HepG2 (cell line): Measurements from ENCODE around the gene TH. TPM values are rescaled to one million over a fixed set of nuclear protein-coding genes. Genes with fewer than 3 reads are reported as not detected.
A peak's percentile ranks its signal among the peaks of the same experiment; 100 is the strongest.

Source experiments
- CAMTA2 ChIP-seq: sonication (generic); formaldehyde crosslinking; IDR thresholded peaks from 2 replicates; pipeline ENCODE4 v1.4.0; 2020; ENCODE audit warnings: mild to moderate bottlenecking, missing genetic modification reagents, borderline replicate concordance
- GATA4 ChIP-seq: sonication (generic); IDR thresholded peaks from 2 replicates; pipeline ENCODE4 v1.6.1; 2016; ENCODE audit warnings: antibody characterized with exemption, low read depth, borderline replicate concordance
- HNRNPH1 ChIP-seq: fragments of 200-400 bp; formaldehyde crosslinking; optimal IDR thresholded peaks from 2 replicates; pipeline ENCODE3; 2017; ENCODE audit warnings: mild to moderate bottlenecking, low read depth, low read length
- KIAA2018 ChIP-seq: sonication (generic); formaldehyde crosslinking; IDR thresholded peaks from 2 replicates; pipeline ENCODE4 v1.5.0; 2020; ENCODE audit warnings: mild to moderate bottlenecking, missing genetic modification reagents, borderline replicate concordance
- MLLT10 ChIP-seq: sonication (generic); formaldehyde crosslinking; IDR thresholded peaks from 2 replicates; pipeline ENCODE4 v1.4.0; 2020; ENCODE audit warnings: missing genetic modification reagents
- ONECUT2 ChIP-seq: sonication (generic); formaldehyde crosslinking; IDR thresholded peaks from 2 replicates; pipeline ENCODE4 v1.4.0; 2020; ENCODE audit warnings: missing genetic modification reagents
- PRDM4 ChIP-seq: sonication (generic); formaldehyde crosslinking; IDR thresholded peaks from 2 replicates; pipeline ENCODE4 v1.9.0; 2021; ENCODE audit warnings: missing genetic modification reagents, borderline replicate concordance
- PTBP1 ChIP-seq: fragments of 200-400 bp; formaldehyde crosslinking; IDR thresholded peaks from 2 replicates; pipeline ENCODE4 v1.6.1; 2018; ENCODE audit warnings: low read length, low read depth; ENCODE audit not compliant: poor library complexity, severe bottlenecking
- RXRA ChIP-seq: sonication (generic); formaldehyde crosslinking; IDR thresholded peaks from 2 replicates; pipeline ENCODE4 v1.5.1; 2020; ENCODE audit warnings: missing genetic modification reagents
- SP140L ChIP-seq: sonication (generic); formaldehyde crosslinking; IDR thresholded peaks from 2 replicates; pipeline ENCODE4 v1.4.0; 2020; ENCODE audit warnings: missing genetic modification reagents, borderline replicate concordance
- STAT5B ChIP-seq: sonication (generic); formaldehyde crosslinking; IDR thresholded peaks from 2 replicates; pipeline ENCODE4 v1.4.0; 2020; ENCODE audit warnings: missing genetic modification reagents
- TAF1 ChIP-seq: sonication (generic); formaldehyde crosslinking; IDR thresholded peaks from 2 replicates; pipeline ENCODE4 v1.4.0; 2020; ENCODE audit warnings: missing genetic modification reagents
- YEATS2 ChIP-seq: sonication (generic); formaldehyde crosslinking; IDR thresholded peaks from 2 replicates; pipeline ENCODE4 v1.4.0; 2020; ENCODE audit warnings: missing genetic modification reagents, borderline replicate concordance
- ZFP36L2 ChIP-seq: sonication (generic); formaldehyde crosslinking; IDR thresholded peaks from 2 replicates; pipeline ENCODE4 v1.4.0; 2020; ENCODE audit warnings: missing genetic modification reagents
- ZNF256 ChIP-seq: sonication (generic); formaldehyde crosslinking; conservative IDR thresholded peaks from 2 replicates; pipeline ENCODE4 v1.4.0; 2020; ENCODE audit warnings: missing genetic modification reagents
- ZNF552 ChIP-seq: sonication (generic); formaldehyde crosslinking; IDR thresholded peaks from 2 replicates; pipeline ENCODE4 v1.9.0; 2022; ENCODE audit warnings: missing genetic modification reagents, mild to moderate bottlenecking, borderline replicate concordance
- ZNF740 ChIP-seq: sonication (generic); formaldehyde crosslinking; IDR thresholded peaks from 2 replicates; pipeline ENCODE4 v1.4.0; 2020; ENCODE audit warnings: missing genetic modification reagents
- ZNF761 ChIP-seq: sonication (generic); formaldehyde crosslinking; conservative IDR thresholded peaks from 2 replicates; pipeline ENCODE4 v1.4.0; 2020; ENCODE audit warnings: mild to moderate bottlenecking, missing genetic modification reagents
- polyA plus RNA-seq, 8 experiments: library from polyadenylated mRNA; depleted of rRNA in 3 of 8; stranded (reverse) in 7 of 8; unstranded in 1 of 8; fragments of >200 nt; fragmentation: Illumina TruSeq in 4 of 8; extraction: Trizol in 4 of 8; gene quantifications; 2 replicates each; pipeline versions ENCODE4 v1.2.1 to v1.2.3, GENCODE V29; 2011 to 2016; ENCODE audit warnings: low read depth in 4 of 8, missing spikeins in 1 of 8, mixed read lengths in 1 of 8; ENCODE audit not compliant: insufficient read depth in 1 of 8
- total RNA-seq, 5 experiments: library from RNA; depleted of rRNA; stranded (reverse); fragments of >200 nt; fragmentation: Illumina TruSeq; extraction: Trizol; gene quantifications; 2 replicates each; pipeline ENCODE4 v1.2.3, GENCODE V29; 2016; ENCODE audit warnings: low read depth in 1 of 5

TH gene
- total and polyA plus RNA-seq, 2 of the 13 experiments (the other 11 are each of a cell fraction or from before 2014, with no cell fraction given): 0.36 TPM; not detected in 1

- no peak for TF ChIP-seq STAT5B (CRISPR knock-in tag)
- TF ChIP-seq PTBP1: no peak
- no peak for TF ChIP-seq TAF1 (CRISPR knock-in tag)
- TF ChIP-seq YEATS2: 0 out of 2 replicates have a peak, but pooled peaks have one; percentile 1
- no peak for TF ChIP-seq ZNF761 (CRISPR knock-in tag)
- TF ChIP-seq RXRA (CRISPR knock-in tag): no peak
- TF ChIP-seq HNRNPH1: no peak
- no peak for TF ChIP-seq ZNF256
- TF ChIP-seq SP140L (CRISPR knock-in tag): no peak
- no peak for TF ChIP-seq ZNF552 (CRISPR knock-in tag)
- no peak for TF ChIP-seq CAMTA2 (CRISPR knock-in tag)
- no peak for TF ChIP-seq MLLT10 (CRISPR knock-in tag)
- no peak for TF ChIP-seq ONECUT2 (CRISPR knock-in tag)
- no peak for TF ChIP-seq ZNF740 (CRISPR knock-in tag)
- TF ChIP-seq PRDM4 (CRISPR knock-in tag): no peak
- TF ChIP-seq KIAA2018 (CRISPR knock-in tag): no peak; the same call in 1 of the 2 replicates
- TF ChIP-seq ZFP36L2 (CRISPR knock-in tag): no peak
- TF ChIP-seq GATA4: peak; percentile 39; the same call in 1 of the 2 replicates
These were observed 40.0 kb downstream of the TH start (continued) for GRCh38 chr11:2131371-2132236.
